K562 (cell line): Measurements from ENCODE around the gene CCL13. TPM values are rescaled to one million over a fixed set of nuclear protein-coding genes. Genes with fewer than 3 reads are reported as not detected.

Experiments used
- ATAC-seq: fragments of 200-7000 bp; cut with Tn5 transposase; 3 replicates; pipeline ENCODE4 v1.9.1; 2020; ENCODE audit warnings: moderate library complexity
- BruUV-seq: library from RNA; stranded (reverse); fragments of 400-500 nt; replicated peaks from 2 replicates; lab custom pipeline; 2021; lab: Mats Ljungman, UMichigan
- CTCF ChIA-PET: fragments of 300-600 bp; formaldehyde crosslinking; extraction: SDS; loops from one replicate; lab custom pipeline; 2021; ENCODE audit warnings: low intra/inter-chr PET ratio; lab: Yijun Ruan, JAX
- POLR2A ChIA-PET: fragments of 300-600, 350-650 bp; sonication (Branson Sonifier 250); formaldehyde crosslinking; extraction: SDS; loops from one replicate; lab custom pipeline; 2021; ENCODE audit warnings: antibody characterized with exemption, inconsistent platforms; lab: Yijun Ruan, JAX
- DNase-seq, 4 experiments: peaks; one replicate each; pipeline versions ENCODE4 v3.0.0 to v3.0.0-alpha.2; 2011 to 2018; ENCODE audit warnings: low spot score in 3 of 4, mixed read lengths in 3 of 4; ENCODE audit errors: extremely low read depth in 1 of 4
- FAIRE-seq: peaks from 2 replicates; lab custom pipeline; 2011; peaks lifted over from hg19 to GRCh38; lab: Jason Lieb, UNC
- H2AFZ ChIP-seq: 2 replicates; pipeline ENCODE4 v1.6.0; 2011; ENCODE audit warnings: low read depth, low read length, control low read depth, inconsistent platforms
- H3K27ac ChIP-seq: fragments of 200-600 bp; 3 replicates; pipeline ENCODE4 v1.8.0; 2011; ENCODE audit warnings: low read depth, mild to moderate bottlenecking, control low read depth, inconsistent platforms, low read length, moderate library complexity, mixed read lengths; ENCODE audit errors: extremely low read depth
- H3K27me3 ChIP-seq, 2 experiments: fragments of 300-600 bp in 1 of 2; 2 replicates in 1 of 2; 3 replicates in 1 of 2; pipeline versions ENCODE4 v1.6.0 to v1.8.0; 2011; ENCODE audit warnings: inconsistent platforms in 2 of 2, low read length in 2 of 2, mild to moderate bottlenecking in 1 of 2, mixed read lengths in 1 of 2, moderate library complexity in 1 of 2; ENCODE audit not compliant: control insufficient read depth in 2 of 2, insufficient read depth in 2 of 2
- H3K36me3 ChIP-seq: fragments of 300-600 bp; 3 replicates; pipeline ENCODE4 v1.8.0; 2011; ENCODE audit warnings: mild to moderate bottlenecking, low read length, inconsistent platforms; ENCODE audit not compliant: control insufficient read depth, insufficient read depth
- H3K4me1 ChIP-seq, 2 experiments: fragments of 200-600 bp in 1 of 2; replicated peaks in 1 of 2; 2 replicates in 1 of 2; 3 replicates in 1 of 2; pipeline versions ENCODE4 v1.5.1 to v1.8.0; 2011; ENCODE audit warnings: inconsistent platforms in 2 of 2, low read length in 2 of 2, mild to moderate bottlenecking in 1 of 2, mixed read lengths in 1 of 2, moderate library complexity in 1 of 2; ENCODE audit not compliant: control insufficient read depth in 2 of 2, insufficient read depth in 2 of 2
- H3K4me2 ChIP-seq: 2 replicates; pipeline ENCODE4 v1.6.1; 2011; ENCODE audit warnings: low read length, control low read depth, inconsistent platforms, mixed read lengths; ENCODE audit not compliant: insufficient read depth
- H3K4me3 ChIP-seq: fragments of 200-600 bp; sonication (generic), shearing (Covaris generic); 2 replicates; pipeline ENCODE4 v1.5.1; 2016; ENCODE audit warnings: control low read depth, inconsistent platforms
- H3K79me2 ChIP-seq: fragments of 200-600 bp; 3 replicates; pipeline ENCODE4 v1.8.0; 2011; ENCODE audit warnings: low read length, inconsistent platforms; ENCODE audit not compliant: control insufficient read depth, insufficient read depth
- H3K9ac ChIP-seq, 2 experiments: 2 replicates each; pipeline versions ENCODE4 v1.6.0 to v1.6.1; 2011; ENCODE audit warnings: low read depth in 2 of 2, low read length in 2 of 2, control low read depth in 1 of 2, inconsistent platforms in 1 of 2, mild to moderate bottlenecking in 1 of 2, mixed read lengths in 1 of 2; ENCODE audit not compliant: insufficient read depth in 1 of 2
- H3K9me1 ChIP-seq: one replicate; pipeline ENCODE4 v1.6.0; 2011; ENCODE audit warnings: inconsistent platforms, mild to moderate bottlenecking, low read length, moderate library complexity; ENCODE audit not compliant: control insufficient read depth, insufficient read depth
- H3K9me3 ChIP-seq: replicated peaks from 2 replicates; pipeline ENCODE4 v1.5.1; 2011; ENCODE audit warnings: low read depth, low read length, inconsistent platforms; ENCODE audit not compliant: control insufficient read depth, insufficient read depth
- H4K20me1 ChIP-seq: replicated peaks from 2 replicates; pipeline ENCODE4 v1.6.1; 2011; ENCODE audit warnings: low read length, inconsistent platforms, mixed read lengths; ENCODE audit not compliant: control insufficient read depth, insufficient read depth
- CBX1 ChIP-seq: sonication (generic); IDR thresholded peaks from 2 replicates; pipeline ENCODE4 v1.6.1; 2016; ENCODE audit warnings: antibody characterized with exemption, low read depth, mild to moderate bottlenecking
- HMBOX1 ChIP-seq: sonication (generic); IDR thresholded peaks from 2 replicates; pipeline ENCODE4 v1.6.1; 2016
- MCM3 ChIP-seq: fragments of 450-650 bp; IDR thresholded peaks from 2 replicates; pipeline ENCODE4 v1.6.1; 2016
- SNAPC5 ChIP-seq: fragments of 250-450 bp; sonication (Bioruptor Pico); IDR thresholded peaks from 2 replicates; pipeline ENCODE4 v1.8.0; 2021; ENCODE audit warnings: moderate library complexity, mild to moderate bottlenecking, inconsistent platforms
- ZBTB2 ChIP-seq: fragments of 450-650 bp; IDR thresholded peaks from 2 replicates; pipeline ENCODE4 v1.6.1; 2016; ENCODE audit warnings: antibody characterized with exemption
- ZNF354B ChIP-seq: fragments of 250-450 bp; sonication (Bioruptor Pico); IDR thresholded peaks from 2 replicates; pipeline ENCODE4 v1.4.0; 2020
- ZNF449 ChIP-seq: fragments of 250-450 bp; sonication (Bioruptor Pico); IDR thresholded peaks from 2 replicates; pipeline ENCODE4 v1.8.0; 2022; ENCODE audit warnings: moderate library complexity, mild to moderate bottlenecking, inconsistent platforms
- WGBS: fragments of 100-300 bp; shearing (Covaris generic); methylation state at CpG from one replicate; pipeline ENCODE4 v1.1.6; 2016; ENCODE audit warnings: low coverage, mixed read lengths; ENCODE audit not compliant: insufficient coverage; ENCODE audit errors: missing lambda C conversion rate; 5-methylcytosine and 5-hydroxymethylcytosine counted together
- in situ Hi-C: fragments of 300-500 bp; cut with MboI; formaldehyde crosslinking; loops from 4 replicates; pipeline ENCODE4 v1.15.0; 2018; ENCODE audit warnings: inconsistent platforms, mixed read lengths
- intact Hi-C: fragments of 100-400 bp; cut with micrococcal nuclease; formaldehyde crosslinking; loops from 2 replicates; pipeline ENCODE4 v1.14.2; 2022
- polyA plus RNA-seq, 8 experiments: library from polyadenylated mRNA; depleted of rRNA in 4 of 8; stranded (reverse) in 5 of 8; unstranded in 3 of 8; fragments of >200 nt; fragmentation: Nextera tagmentation in 2 of 8; fragmentation: Illumina TruSeq in 1 of 8; extraction: Ambion mirVana in 2 of 8; extraction: Trizol in 1 of 8; gene quantifications; 2 replicates each; pipeline versions ENCODE4 v1.2.1 to v1.2.3, GENCODE V29; 2011 to 2014; ENCODE audit warnings: inconsistent platforms in 1 of 8, missing spikeins in 1 of 8
- total RNA-seq, 7 experiments: library from RNA; depleted of rRNA in 6 of 7; stranded (reverse); fragments of >200 nt in 6 of 7; fragmentation: Illumina TruSeq in 2 of 7; extraction: Trizol in 2 of 7; gene quantifications; 2 replicates each; pipeline versions ENCODE4 v1.2.1 to v1.2.3, GENCODE V29; 2011 to 2021; ENCODE audit warnings: low replicate concordance in 1 of 7
- TF ChIP-seq, protein P1 (sequence below): sonication (generic); formaldehyde crosslinking; IDR thresholded peaks from 2 replicates; pipeline ENCODE4 v1.8.1; 2022; ENCODE audit warnings: missing genetic modification reagents
- TF ChIP-seq, protein P2 (sequence below): fragments of 450-650 bp; formaldehyde crosslinking; IDR thresholded peaks from 2 replicates; pipeline ENCODE4 v1.4.0; 2020; ENCODE audit warnings: mild to moderate bottlenecking, moderate library complexity

The CCL13 gene
- total and polyA plus RNA-seq, 9 of the 15 experiments (the other 6 are each of a cell fraction or from before 2014, with no cell fraction given) = not detected

- no peaks in the 10 kb centered on the region for H3K79me2 ChIP-seq
- WGBS = 2% methylated on average over 7 of the region's 7 CpGs
- H4K20me1 ChIP-seq = no peaks in the 10 kb centered on the region
- no peaks in the 10 kb centered on the region for H3K4me1 ChIP-seq
- H3K36me3 ChIP-seq = no peaks in the 10 kb centered on the region
- no peak for DNase-seq
- intact Hi-C loops = no loop called here
- no peaks in the 10 kb centered on the region for H3K9me3 ChIP-seq
- no peak overlapping the region for H3K9ac ChIP-seq
- POLR2A ChIA-PET = no interaction called here
- H3K27ac ChIP-seq = no peak overlapping the region
- TF ChIP-seq SNAPC5 (CRISPR knock-in tag) (no peak), CBX1 (no peak), ZBTB2 (no peak), HMBOX1 (no peak), MCM3 (no peak), ZNF449 (CRISPR knock-in tag) (no peak), ZNF354B (CRISPR knock-in tag) (no peak)
- TF ChIP-seq, protein P1, sequence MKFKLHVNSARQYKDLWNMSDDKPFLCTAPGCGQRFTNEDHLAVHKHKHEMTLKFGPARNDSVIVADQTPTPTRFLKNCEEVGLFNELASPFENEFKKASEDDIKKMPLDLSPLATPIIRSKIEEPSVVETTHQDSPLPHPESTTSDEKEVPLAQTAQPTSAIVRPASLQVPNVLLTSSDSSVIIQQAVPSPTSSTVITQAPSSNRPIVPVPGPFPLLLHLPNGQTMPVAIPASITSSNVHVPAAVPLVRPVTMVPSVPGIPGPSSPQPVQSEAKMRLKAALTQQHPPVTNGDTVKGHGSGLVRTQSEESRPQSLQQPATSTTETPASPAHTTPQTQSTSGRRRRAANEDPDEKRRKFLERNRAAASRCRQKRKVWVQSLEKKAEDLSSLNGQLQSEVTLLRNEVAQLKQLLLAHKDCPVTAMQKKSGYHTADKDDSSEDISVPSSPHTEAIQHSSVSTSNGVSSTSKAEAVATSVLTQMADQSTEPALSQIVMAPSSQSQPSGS (CRISPR knock-in tag) = no peak
- TF ChIP-seq, protein P2, sequence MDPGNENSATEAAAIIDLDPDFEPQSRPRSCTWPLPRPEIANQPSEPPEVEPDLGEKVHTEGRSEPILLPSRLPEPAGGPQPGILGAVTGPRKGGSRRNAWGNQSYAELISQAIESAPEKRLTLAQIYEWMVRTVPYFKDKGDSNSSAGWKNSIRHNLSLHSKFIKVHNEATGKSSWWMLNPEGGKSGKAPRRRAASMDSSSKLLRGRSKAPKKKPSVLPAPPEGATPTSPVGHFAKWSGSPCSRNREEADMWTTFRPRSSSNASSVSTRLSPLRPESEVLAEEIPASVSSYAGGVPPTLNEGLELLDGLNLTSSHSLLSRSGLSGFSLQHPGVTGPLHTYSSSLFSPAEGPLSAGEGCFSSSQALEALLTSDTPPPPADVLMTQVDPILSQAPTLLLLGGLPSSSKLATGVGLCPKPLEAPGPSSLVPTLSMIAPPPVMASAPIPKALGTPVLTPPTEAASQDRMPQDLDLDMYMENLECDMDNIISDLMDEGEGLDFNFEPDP (CRISPR knock-in tag) = no peak
- TF ChIP-seq, all 486 proteins: peak for 0
- Histone ChIP-seq H3K27me3 (0 out of 5 replicates have a peak, but pooled peaks cover 2 to 5% of the 10 kb centered on the region in 2 experiments), H2AFZ (no peak overlapping the region), H3K4me2 (no peak overlapping the region), H3K4me3 (no peak overlapping the region), H3K9me1 (no peaks in the 10 kb centered on the region)
- no peak for ATAC-seq
- no TSS peak for BruUV-seq
- CTCF ChIA-PET = no interaction called here
- no peak for FAIRE-seq
- in situ Hi-C loops = no loop called here
Measured at GRCh38 chr17:34311291-34311690, 45.0 kb upstream of the CCL13 start.
